ENCODE data around the gene IFNGR1. TPM values are rescaled to one million over a fixed set of nuclear protein-coding genes. Genes with fewer than 3 reads are reported as not detected.

IFNGR1 gene
- total RNA-seq, 4 donors from 2014 or later, result 54.7 to 97.4 (median 61.1) TPM

- intact Hi-C loops (cut with DNase I; ENCODE audit: low total_unique reads) (no loop called here), in situ Hi-C loops (cut with MboI; ENCODE audit: low sequenced_read_pairs in 4 of 4) (no loop called here)
- DNase-seq (no peak), ATAC-seq (no peak)
- peaks cover 0 to 6% (median 0%) of the 10 kb centered on the region in 3 donors for H3K9me3 ChIP-seq
- H3K4me3 ChIP-seq, result no peak overlapping the region
- TF ChIP-seq CTCF (IDR thresholded peaks at IDR 0.05 in 4 of 5, conservative IDR thresholded peaks at IDR 0.05 in 1 of 5) (no peak), POLR2A (IDR thresholded peaks at IDR 0.05) (no peak)
- no peak overlapping the region for H3K27ac ChIP-seq
- H3K36me3 ChIP-seq, result no peaks in the 10 kb centered on the region
- H3K27me3 ChIP-seq, result no peaks in the 10 kb centered on the region
- no peaks in the 10 kb centered on the region for H3K4me1 ChIP-seq
Observed at GRCh38 chr6:137181891-137182653, 37.1 kb downstream of the IFNGR1 start.

DNA sequence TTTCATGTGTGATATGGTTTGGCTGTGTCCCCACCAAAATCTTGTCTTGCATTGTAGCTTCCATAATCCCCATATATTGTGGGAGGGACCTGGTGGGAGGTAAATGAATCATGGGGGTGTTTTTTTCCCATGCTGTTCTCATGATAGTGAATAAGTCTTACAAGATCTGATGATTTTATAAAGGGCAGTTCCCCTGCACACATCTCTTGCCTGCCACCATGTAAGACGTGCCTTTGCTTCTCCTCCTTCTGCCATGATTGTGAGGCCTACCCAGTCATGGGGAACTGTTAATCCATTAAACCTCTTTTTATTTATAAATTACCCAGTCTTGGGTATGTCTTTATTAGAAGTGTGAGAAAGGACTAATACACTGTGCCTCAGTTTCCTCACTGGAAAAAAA is 41.6 kb downstream of the IFNGR1 start:
- ATAC-seq, result no peak
- in situ Hi-C loops (cut with MboI; ENCODE audit: low sequenced_read_pairs in 4 of 4) (no loop called here), intact Hi-C loops (cut with DNase I; ENCODE audit: low total_unique reads) (no loop called here)
- Histone ChIP-seq H3K36me3 (no peaks in the 10 kb centered on the region), H3K4me3 (no peak overlapping the region), H3K27ac (no peak overlapping the region), H3K4me1 (no peaks in the 10 kb centered on the region), H3K27me3 (no peaks in the 10 kb centered on the region), H3K9me3 (peaks cover 0 to 4% (median 0%) of the 10 kb centered on the region in 3 donors)
- TF ChIP-seq CTCF (IDR thresholded peaks at IDR 0.05 in 4 of 5, conservative IDR thresholded peaks at IDR 0.05 in 1 of 5), result no peak
- TF ChIP-seq POLR2A (IDR thresholded peaks at IDR 0.05), result no peak
- no peak for DNase-seq

- TF ChIP-seq POLR2A (IDR thresholded peaks at IDR 0.05) (no peak), CTCF (IDR thresholded peaks at IDR 0.05 in 4 of 5, conservative IDR thresholded peaks at IDR 0.05 in 1 of 5) (no peak)
- H3K36me3 ChIP-seq, result no peaks in the 10 kb centered on the region
- no peak overlapping the region for H3K27ac ChIP-seq
- in situ Hi-C loops (cut with MboI; ENCODE audit: low sequenced_read_pairs in 4 of 4) (no loop called here), intact Hi-C loops (cut with DNase I; ENCODE audit: low total_unique reads) (no loop called here)
- H3K4me3 ChIP-seq, result no peak overlapping the region
- ATAC-seq, result no peak
- DNase-seq, result no peak
- no peaks in the 10 kb centered on the region for H3K9me3 ChIP-seq
- no peaks in the 10 kb centered on the region for H3K4me1 ChIP-seq
- no peaks in the 10 kb centered on the region for H3K27me3 ChIP-seq
Observed at GRCh38 chr6:137176729-137177128, 42.5 kb downstream of the IFNGR1 start.

- DNase-seq (no peak), ATAC-seq (no peak)
- Histone ChIP-seq H3K27me3 (no peaks in the 10 kb centered on the region), H3K4me1 (no peaks in the 10 kb centered on the region), H3K4me3 (no peak overlapping the region), H3K27ac (no peak overlapping the region), H3K36me3 (no peaks in the 10 kb centered on the region), H3K9me3 (no peaks in the 10 kb centered on the region)
- intact Hi-C loops (cut with DNase I; ENCODE audit: low total_unique reads) (no loop called here), in situ Hi-C loops (cut with MboI; ENCODE audit: low sequenced_read_pairs in 4 of 4) (no loop called here)
- TF ChIP-seq CTCF (IDR thresholded peaks at IDR 0.05 in 4 of 5, conservative IDR thresholded peaks at IDR 0.05 in 1 of 5) (no peak), POLR2A (IDR thresholded peaks at IDR 0.05) (no peak)
Observed at GRCh38 chr6:137175868-137176245, 43.3 kb downstream of the IFNGR1 start.

All from gastrocnemius medialis (tissue), 4 donors.